PC-3 (cell line): ENCODE results near the gene EIF2AK3.
A peak's percentile ranks its signal among the peaks of the same experiment; 100 is the strongest.

Experiments used
- CTCF ChIP-seq: fragments of 300-600 bp; sonication (generic); conservative IDR thresholded peaks from 2 replicates; pipeline ENCODE4 v1.5.1; 2017; ENCODE audit warnings: antibody characterized with exemption, low read depth, mild to moderate bottlenecking, low read length
- EZH2 ChIP-seq: fragments of 300-600 bp; sonication (generic); IDR thresholded peaks from one replicate; pipeline ENCODE4 v1.6.1; 2017; ENCODE audit warnings: antibody characterized with exemption, mild to moderate bottlenecking, low read length; ENCODE audit not compliant: unreplicated experiment

DNA sequence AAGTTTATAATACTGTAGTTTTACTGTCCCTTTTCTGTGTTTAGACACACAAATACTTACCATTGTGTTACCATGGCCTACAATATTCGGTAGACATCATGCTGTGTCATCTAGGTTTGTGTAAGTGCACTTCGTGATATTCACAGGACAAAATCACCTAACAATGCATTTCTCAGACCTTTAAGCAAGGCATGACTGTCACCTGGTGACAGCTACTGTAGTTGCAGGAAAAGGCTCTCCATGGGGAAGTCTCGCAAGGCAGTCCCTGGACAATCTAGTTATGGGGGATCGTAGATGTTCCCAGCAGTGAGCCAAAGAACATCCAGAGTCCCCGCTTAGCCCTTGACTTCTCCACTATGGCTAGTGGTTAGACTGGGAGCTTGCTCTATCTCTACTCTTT lies 73.1 kb downstream of the EIF2AK3 start:
- TF ChIP-seq EZH2 (no peak), CTCF (peak; percentile 38; the same call in 1 of the 2 replicates)
